H1 (cell line): ENCODE data around the gene PCYT1A. TPM values are rescaled to one million over a fixed set of nuclear protein-coding genes. Genes with fewer than 3 reads are reported as not detected.
A peak's percentile ranks its signal among the peaks of the same experiment; 100 is the strongest.

Experiments used
- CTCF ChIA-PET: fragments of 300-600 bp; sonication (Branson Sonifier 250); formaldehyde crosslinking; loops from one replicate; lab custom pipeline; 2021; ENCODE audit not compliant: partially characterized antibody; lab: Charles Lee
- POLR2A ChIA-PET: fragments of 300-600 bp; sonication (Branson Sonifier 250); formaldehyde crosslinking; loops from one replicate; lab custom pipeline; 2021; ENCODE audit warnings: inconsistent platforms; ENCODE audit not compliant: partially characterized antibody; lab: Charles Lee
- DNase-seq, 2 experiments: peaks; one replicate each; pipeline versions ENCODE4 v3.0.0 to v3.0.0-alpha.2; 2010 to 2022; ENCODE audit warnings: low spot score in 2 of 2, low read depth in 1 of 2, mixed read lengths in 1 of 2
- FAIRE-seq: peaks from 2 replicates; lab custom pipeline; 2011; peaks lifted over from hg19 to GRCh38; lab: Jason Lieb, UNC
- H2AFZ ChIP-seq: 2 replicates; pipeline ENCODE4 v1.8.1; 2012; ENCODE audit warnings: low read length, inconsistent platforms
- H2AK5ac ChIP-seq: 2 replicates; pipeline ENCODE4 v1.6.1; 2013; ENCODE audit warnings: low read depth, low read length
- H2BK120ac ChIP-seq: replicated peaks from 2 replicates; pipeline ENCODE3; 2013; ENCODE audit warnings: low read depth, low read length, inconsistent platforms
- H2BK12ac ChIP-seq: 2 replicates; pipeline ENCODE4 v1.6.1; 2013; ENCODE audit warnings: low read depth, low read length
- H2BK15ac ChIP-seq: 2 replicates; pipeline ENCODE4 v1.6.1; 2013; ENCODE audit warnings: low read length
- H2BK20ac ChIP-seq: 2 replicates; pipeline ENCODE4 v1.6.1; 2013; ENCODE audit warnings: low read length
- H2BK5ac ChIP-seq: 2 replicates; pipeline ENCODE4 v1.6.1; 2013; ENCODE audit warnings: low read depth, low read length
- H3K14ac ChIP-seq: 2 replicates; pipeline ENCODE4 v1.6.1; 2013; ENCODE audit warnings: inconsistent platforms; ENCODE audit not compliant: insufficient read length
- H3K18ac ChIP-seq: 2 replicates; pipeline ENCODE4 v1.6.1; 2013; ENCODE audit warnings: low read length; ENCODE audit errors: extremely low read depth
- H3K23ac ChIP-seq: 2 replicates; pipeline ENCODE4 v1.6.1; 2013; ENCODE audit warnings: inconsistent platforms; ENCODE audit not compliant: insufficient read length
- H3K23me2 ChIP-seq: 2 replicates; pipeline ENCODE4 v1.6.1; 2013; ENCODE audit warnings: low read depth, low read length
- H3K27ac ChIP-seq: 2 replicates; pipeline ENCODE4 v1.6.1; 2011; ENCODE audit warnings: low read depth, low read length, inconsistent platforms
- H3K27me3 ChIP-seq, 4 experiments: replicated peaks in 1 of 4; 1 replicate in 1 of 4; 2 replicates in 3 of 4; pipeline versions ENCODE4 v1.6.1 to v1.8.1; 2011 to 2013; ENCODE audit warnings: low read length in 3 of 4, mild to moderate bottlenecking in 3 of 4, inconsistent platforms in 2 of 4, mixed read lengths in 2 of 4, moderate library complexity in 1 of 4; ENCODE audit not compliant: control insufficient read depth in 3 of 4, insufficient read depth in 3 of 4; ENCODE audit errors: extremely low read depth in 1 of 4
- H3K36me3 ChIP-seq, 4 experiments: 2 replicates each; pipeline versions ENCODE4 v1.6.1 to v1.8.1; 2011 to 2013; ENCODE audit warnings: mild to moderate bottlenecking in 4 of 4, low read length in 3 of 4, moderate library complexity in 2 of 4, control low read depth in 1 of 4, inconsistent platforms in 1 of 4; ENCODE audit not compliant: insufficient read depth in 4 of 4, control insufficient read depth in 2 of 4
- H3K4ac ChIP-seq: replicated peaks from 2 replicates; pipeline ENCODE3; 2013; ENCODE audit warnings: low read length, low read depth, mixed read lengths, inconsistent platforms; ENCODE audit not compliant: insufficient read length
- H3K4me1 ChIP-seq, 4 experiments: replicated peaks in 1 of 4; 1 replicate in 1 of 4; 2 replicates in 3 of 4; pipeline versions ENCODE4 v1.6.1 to v1.8.1; 2011 to 2013; ENCODE audit warnings: low read length in 3 of 4, inconsistent platforms in 2 of 4, mixed read lengths in 1 of 4; ENCODE audit not compliant: insufficient read depth in 4 of 4, control insufficient read depth in 3 of 4
- H3K4me2 ChIP-seq, 2 experiments: 2 replicates each; pipeline versions ENCODE4 v1.6.1 to v1.8.1; 2011 to 2013; ENCODE audit warnings: low read depth in 2 of 2, low read length in 2 of 2, control low read depth in 1 of 2, inconsistent platforms in 1 of 2, mild to moderate bottlenecking in 1 of 2; ENCODE audit not compliant: insufficient read depth in 1 of 2
- H3K4me3 ChIP-seq, 4 experiments: fragments of 200-600, 300-600 bp in 1 of 4; sonication (generic), shearing (Covaris generic), sonication (Bioruptor Twin) in 1 of 4; 2 replicates each; pipeline versions ENCODE4 v1.5.1 to v1.8.1; 2011 to 2016; ENCODE audit warnings: low read length in 4 of 4, low read depth in 3 of 4, control low read depth in 2 of 4, inconsistent platforms in 2 of 4, mild to moderate bottlenecking in 2 of 4, mixed read lengths in 1 of 4, moderate library complexity in 1 of 4; ENCODE audit not compliant: insufficient read depth in 2 of 4; ENCODE audit errors: extremely low read depth in 1 of 4
- H3K56ac ChIP-seq: replicated peaks from 2 replicates; pipeline ENCODE3; 2013; ENCODE audit warnings: low read depth, mild to moderate bottlenecking, mixed read lengths, low read length, inconsistent platforms; ENCODE audit not compliant: insufficient read length
- H3K79me1 ChIP-seq: 2 replicates; pipeline ENCODE4 v1.6.1; 2013; ENCODE audit warnings: low read depth, low read length, control low read depth
- H3K79me2 ChIP-seq, 2 experiments: 2 replicates each; pipeline versions ENCODE4 v1.6.1 to v1.8.1; 2012 to 2013; ENCODE audit warnings: low read length in 2 of 2, mild to moderate bottlenecking in 2 of 2, inconsistent platforms in 1 of 2; ENCODE audit not compliant: insufficient read depth in 2 of 2, control insufficient read depth in 1 of 2
- H3K9ac ChIP-seq, 4 experiments: replicated peaks in 1 of 4; 1 replicate in 1 of 4; 2 replicates in 3 of 4; pipeline versions ENCODE4 v1.6.1 to v1.8.1; 2011 to 2013; ENCODE audit warnings: low read depth in 3 of 4, low read length in 3 of 4, control low read depth in 2 of 4, mild to moderate bottlenecking in 2 of 4, moderate library complexity in 2 of 4, inconsistent platforms in 1 of 4; ENCODE audit errors: extremely low read depth in 1 of 4
- H3K9me3 ChIP-seq, 2 experiments: 2 replicates each; pipeline versions ENCODE4 v1.6.1 to v1.8.1; 2012 to 2013; ENCODE audit warnings: mild to moderate bottlenecking in 2 of 2, moderate library complexity in 2 of 2, control low read depth in 1 of 2, inconsistent platforms in 1 of 2, low read depth in 1 of 2, low read length in 1 of 2, mixed read lengths in 1 of 2; ENCODE audit not compliant: insufficient read depth in 2 of 2
- H4K20me1 ChIP-seq, 2 experiments: replicated peaks in 1 of 2; 2 replicates each; pipeline versions ENCODE3 to v1.8.1; 2011 to 2013; ENCODE audit warnings: inconsistent platforms in 2 of 2, low read length in 2 of 2, mild to moderate bottlenecking in 1 of 2; ENCODE audit not compliant: insufficient read depth in 2 of 2, control insufficient read depth in 1 of 2
- H4K5ac ChIP-seq: 2 replicates; pipeline ENCODE4 v1.6.1; 2013; ENCODE audit warnings: low read length, low read depth, mixed read lengths, inconsistent platforms; ENCODE audit not compliant: insufficient read length
- H4K8ac ChIP-seq: 2 replicates; pipeline ENCODE4 v1.8.0; 2013; ENCODE audit warnings: mild to moderate bottlenecking, moderate library complexity, low read length, inconsistent platforms; ENCODE audit not compliant: insufficient read depth; ENCODE audit errors: extremely low read depth
- H4K91ac ChIP-seq: replicated peaks from 2 replicates; pipeline ENCODE3; 2013; ENCODE audit warnings: low read length, mixed read lengths, inconsistent platforms; ENCODE audit not compliant: insufficient read length
- ASH2L ChIP-seq: fragments of 200-600, 300-600 bp; sonication (generic); IDR thresholded peaks from one replicate; pipeline ENCODE4 v1.7.1; 2017; ENCODE audit warnings: low read length
- BACH1 ChIP-seq: IDR thresholded peaks from 2 replicates; pipeline ENCODE4 v1.6.1; 2012; ENCODE audit warnings: low read length, improper control_type of control experiment
- BCL11A ChIP-seq, 2 experiments: IDR thresholded peaks; one replicate each; pipeline ENCODE4 v1.6.1; 2011; ENCODE audit warnings: low read depth in 2 of 2, low read length in 2 of 2, mild to moderate bottlenecking in 2 of 2
- CBX8 ChIP-seq: fragments of 300-800, 300-1000 bp; sonication (generic); IDR thresholded peaks from 2 replicates; pipeline ENCODE4 v1.7.1; 2016; ENCODE audit warnings: low read depth, low read length, borderline replicate concordance
- KDM4A ChIP-seq: IDR thresholded peaks from one replicate; pipeline ENCODE4 v1.7.1; 2012; ENCODE audit warnings: low read depth, mild to moderate bottlenecking, moderate library complexity, low read length, inconsistent platforms; ENCODE audit not compliant: severe bottlenecking
- NANOG ChIP-seq: IDR thresholded peaks from 2 replicates; pipeline ENCODE4 v1.6.1; 2011; ENCODE audit warnings: low read length, low read depth, mild to moderate bottlenecking, inconsistent platforms; ENCODE audit not compliant: insufficient read depth, poor library complexity, severe bottlenecking
- POLR2A ChIP-seq, 2 experiments: IDR thresholded peaks; 1 replicate in 1 of 2; 2 replicates in 1 of 2; pipeline ENCODE4 v1.6.1; 2011; ENCODE audit warnings: low read depth in 2 of 2, low read length in 2 of 2, mild to moderate bottlenecking in 2 of 2; ENCODE audit errors: control extremely low read depth in 1 of 2
- SAP30 ChIP-seq: fragments of 300-600 bp; sonication (generic); IDR thresholded peaks from 2 replicates; pipeline ENCODE4 v1.7.1; 2012; ENCODE audit warnings: low read length, moderate library complexity, mild to moderate bottlenecking, inconsistent platforms; ENCODE audit not compliant: insufficient read depth, insufficient replicate concordance
- TEAD4 ChIP-seq: IDR thresholded peaks from 2 replicates; pipeline ENCODE4 v1.6.1; 2012; ENCODE audit warnings: low read depth, low read length, inconsistent platforms, mixed read lengths
- WGBS, 2 experiments: shearing (Covaris generic) in 1 of 2; methylation state at CpG; one replicate each; pipeline versions ENCODE4 v1.1.6 to v1.1.7; 2013 to 2015; ENCODE audit warnings: low lambda C conversion rate in 2 of 2, mixed read lengths in 2 of 2, inconsistent platforms in 1 of 2, low coverage in 1 of 2, missing lambda C conversion rate in 1 of 2; ENCODE audit not compliant: insufficient replicate concordance in 2 of 2, insufficient coverage in 1 of 2, insufficient read length in 1 of 2; ENCODE audit errors: extremely low coverage in 1 of 2, missing lambda C conversion rate in 1 of 2; 5-methylcytosine and 5-hydroxymethylcytosine counted together
- polyA plus RNA-seq, 7 experiments: library from polyadenylated mRNA; depleted of rRNA in 3 of 7; stranded (reverse) in 5 of 7; unstranded in 2 of 7; fragments of >200 nt in 5 of 7; fragments of 200-250 nt in 2 of 7; gene quantifications; 1 replicate in 5 of 7; 2 replicates in 1 of 7; 4 replicates in 1 of 7; pipeline versions ENCODE4 v1.2.1 to v1.2.3, GENCODE V29; 2011 to 2013; ENCODE audit warnings: missing spikeins in 2 of 7, mixed read lengths in 2 of 7
- total RNA-seq: library from RNA; stranded (reverse); fragmentation: NEBNext Ultra II Directional; extraction: Animal tissue kit (Norgen Biotek cat#: 25700); gene quantifications from 2 replicates; pipeline ENCODE4 v1.2.1, GENCODE V29; 2021

Gene PCYT1A
- total and polyA plus RNA-seq, 2 of the 8 experiments (the other 6 are each of a cell fraction or from before 2014, with no cell fraction given): 19.9 to 31.8 TPM

- WGBS, 2 experiments: 91% methylated on average over 14 of the region's 14 CpGs; no CpG with 5 or more reads in 1 of the 2 experiments
- DNase-seq (no peak), FAIRE-seq (no peak)
- no peak overlapping the region for H3K18ac ChIP-seq
- H3K9ac ChIP-seq: peak overlapping the region in 1 of 4 experiments; percentile 3; a peak in 1 of 7 replicates
- H4K5ac ChIP-seq: no peak overlapping the region
- no peak overlapping the region for H3K56ac ChIP-seq
- peak overlapping the region; percentile 66 for H2BK5ac ChIP-seq
- H3K4me1 ChIP-seq: peaks cover 4 to 16% (median 12%) of the 10 kb centered on the region in 4 experiments; a peak in 6 of 7 replicates
- no peak overlapping the region for H2AK5ac ChIP-seq
- H3K79me1 ChIP-seq: no peaks in the 10 kb centered on the region; the same call in 1 of the 2 replicates
- CTCF ChIA-PET: interaction anchor here (0.8 to 1.0 kb wide), 4 partner anchors 9 to 181 kb away, joined by 3 to 5 read pairs (median 3); no protein-coding TSS in a partner anchor
- POLR2A ChIA-PET: interaction anchor here (0.6 to 1.1 kb wide), 5 partner anchors 9 to 192 kb away, joined by 3 read pairs; no protein-coding TSS in a partner anchor
- H3K14ac ChIP-seq: no peak overlapping the region
- no peak overlapping the region for H3K23ac ChIP-seq
- TF ChIP-seq CBX8 (no peak), POLR2A (IDR thresholded peaks at IDR 0.05; ENCODE audit: control extremely low read depth in 1 of 2, low read depth in 2 of 2, low read length in 2 of 2) (0 out of 3 replicates have a peak, but pooled peaks of 1 of the 2 experiments have one; percentile 4), KDM4A (peak; percentile 1), BCL11A (IDR thresholded peaks at IDR 0.05; ENCODE audit: low read depth in 2 of 2, low read length in 2 of 2) (no peak), ASH2L (peak; percentile 2), NANOG (no peak), TEAD4 (no peak), BACH1 (no peak), SAP30 (no peak)
- H3K4ac ChIP-seq: no peak overlapping the region
- no peak overlapping the region for H2BK120ac ChIP-seq
- H3K9me3 ChIP-seq: no peaks in the 10 kb centered on the region
- no peak overlapping the region for H2BK15ac ChIP-seq
- peak overlapping the region; percentile 85; the same call in 1 of the 2 replicates for H4K8ac ChIP-seq
- H3K23me2 ChIP-seq: no peaks in the 10 kb centered on the region
- H3K27me3 ChIP-seq: no peaks in the 10 kb centered on the region
- H3K4me2 ChIP-seq: peak overlapping the region in 1 of 2 experiments; percentile 54; a peak in 1 of 4 replicates
- H2AFZ ChIP-seq: no peak overlapping the region
- peak overlapping the region; percentile 85 for H4K91ac ChIP-seq
- H2BK12ac ChIP-seq: no peak overlapping the region
- 0 out of 2 replicates have a peak overlapping the region, but pooled peaks have one; percentile 56 for H2BK20ac ChIP-seq
- H3K4me3 ChIP-seq: no peak overlapping the region
- H3K36me3 ChIP-seq: no peaks in the 10 kb centered on the region; a peak in 1 of 8 replicates
- H3K27ac ChIP-seq: peak overlapping the region; percentile 41; the same call in 1 of the 2 replicates
- peaks cover 0 to 2% of the 10 kb centered on the region in 2 experiments for H4K20me1 ChIP-seq
- H3K79me2 ChIP-seq: peaks cover 0 to 10% of the 10 kb centered on the region in 2 experiments; a peak in 3 of 4 replicates
Measured at GRCh38 chr3:196272826-196273225, 14.7 kb downstream of the PCYT1A start.
